HG03457 (cell line): ENCODE data around the gene RNF25.
"Not testable (repeated sequence)": the region's sequence is repeated elsewhere in the genome, so short reads cannot be mapped to it uniquely, and the experiment has no call there.

Experiments
- ATAC-seq: cut with Tn5 transposase; IDR thresholded peaks from one replicate; pipeline ENCODE4 v1.9.1; 2021; ENCODE audit warnings: moderate number of reproducible peaks; ENCODE audit not compliant: unreplicated experiment

RNF25 gene

DNA sequence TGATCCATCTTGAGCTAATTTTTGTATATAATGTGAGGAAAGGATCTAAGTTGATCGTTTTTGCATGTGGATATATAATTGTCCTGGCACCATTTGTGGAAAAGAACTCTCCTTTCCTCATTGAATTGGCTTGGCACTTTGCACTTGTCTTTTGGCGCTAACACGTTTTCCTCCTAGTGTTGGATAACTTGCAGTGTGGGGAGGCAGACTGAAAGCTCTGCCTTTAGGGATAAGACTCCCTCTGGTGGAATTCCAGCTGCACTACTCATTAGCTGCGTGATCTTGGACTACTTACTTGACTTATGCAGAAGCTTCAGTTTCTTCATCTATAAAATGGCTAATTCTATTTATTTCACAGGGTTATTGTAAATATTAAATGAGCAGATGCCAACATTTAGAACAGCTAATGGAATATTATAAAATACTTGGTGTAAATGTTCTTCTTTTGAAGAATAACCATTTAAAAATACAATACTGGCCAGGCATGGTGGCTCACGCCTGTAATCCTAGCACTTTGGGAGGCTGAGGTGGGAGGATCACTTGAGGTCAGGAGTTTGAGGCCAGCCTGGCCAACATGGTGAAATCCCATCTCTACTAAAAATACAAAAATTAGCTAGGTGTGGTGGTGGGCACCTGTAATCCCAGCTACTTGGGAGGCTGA is 15.7 kb upstream of the RNF25 start:
- not testable (repeated sequence) for ATAC-seq

DNA sequence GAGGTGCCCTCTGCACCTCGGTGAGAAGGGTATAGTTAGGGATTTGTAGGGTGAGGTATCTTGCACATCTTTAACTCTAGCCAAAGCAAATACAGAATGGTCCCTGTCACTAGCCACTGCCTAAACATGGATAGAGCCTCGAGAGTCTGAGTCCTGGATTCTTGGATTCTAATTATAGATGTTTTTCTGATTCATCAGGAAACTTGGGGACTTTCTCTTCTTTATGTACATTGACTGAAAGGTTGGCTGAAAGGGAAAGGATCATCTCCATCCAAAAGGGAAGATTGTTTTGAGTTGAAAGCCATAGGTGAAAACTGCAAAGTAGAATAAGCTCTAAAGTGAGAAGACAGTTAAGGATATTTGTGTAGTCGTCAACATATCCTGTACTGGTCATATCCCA is 8.3 kb upstream of the RNF25 start:
- ATAC-seq = no peak

GRCh38 chr2:218679119-218679518 is 7.3 kb upstream of the RNF25 start:
- no peak for ATAC-seq

- ATAC-seq = no peak
Measured at GRCh38 chr2:218671097-218671653, 627 bp downstream of the RNF25 start.

DNA sequence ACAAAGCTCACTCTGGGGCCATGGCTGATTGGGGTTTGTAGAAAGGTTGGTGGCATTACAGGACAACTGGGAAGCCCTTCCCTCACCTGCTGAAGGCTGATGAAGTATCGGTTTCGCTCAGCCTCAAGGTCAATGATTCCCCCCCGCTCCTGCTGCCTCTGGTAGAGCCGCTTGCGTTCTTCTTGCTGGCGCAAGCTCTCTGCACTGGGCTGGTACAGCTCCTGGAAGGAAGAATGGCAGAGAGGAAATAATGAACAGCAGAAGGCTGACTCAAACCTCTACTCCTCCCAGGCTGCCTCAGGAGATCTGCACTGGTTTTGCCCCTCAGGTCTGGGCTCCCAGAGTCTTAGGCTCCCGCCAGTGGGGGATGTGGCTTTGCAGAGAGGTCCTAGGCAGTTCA is 7.1 kb downstream of the RNF25 start:
- no peak for ATAC-seq

- no peak for ATAC-seq
Measured at GRCh38 chr2:218663901-218664300, 7.9 kb downstream of the RNF25 start.

DNA sequence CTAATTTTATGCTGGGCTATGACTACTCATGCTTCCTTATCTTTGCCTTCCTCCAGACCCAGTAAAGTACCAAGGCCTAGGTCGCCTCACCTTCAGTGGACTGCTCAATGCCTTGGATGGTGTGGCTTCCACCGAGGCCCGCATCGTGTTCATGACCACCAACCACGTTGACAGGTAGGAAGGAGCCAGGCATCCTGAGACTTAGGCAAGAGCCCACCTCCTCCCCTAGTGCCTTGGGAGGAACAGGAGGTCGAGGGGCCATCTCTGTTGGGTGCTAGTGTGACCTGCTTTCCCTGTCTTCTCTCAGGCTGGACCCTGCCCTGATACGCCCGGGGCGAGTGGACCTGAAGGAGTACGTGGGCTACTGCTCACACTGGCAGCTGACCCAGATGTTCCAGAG is 9.0 kb downstream of the RNF25 start:
- ATAC-seq = no peak

- no peak for ATAC-seq
Measured at GRCh38 chr2:218662377-218662776, 9.4 kb downstream of the RNF25 start.

- no peak for ATAC-seq
Measured at GRCh38 chr2:218659988-218660358, 11.8 kb downstream of the RNF25 start.

DNA sequence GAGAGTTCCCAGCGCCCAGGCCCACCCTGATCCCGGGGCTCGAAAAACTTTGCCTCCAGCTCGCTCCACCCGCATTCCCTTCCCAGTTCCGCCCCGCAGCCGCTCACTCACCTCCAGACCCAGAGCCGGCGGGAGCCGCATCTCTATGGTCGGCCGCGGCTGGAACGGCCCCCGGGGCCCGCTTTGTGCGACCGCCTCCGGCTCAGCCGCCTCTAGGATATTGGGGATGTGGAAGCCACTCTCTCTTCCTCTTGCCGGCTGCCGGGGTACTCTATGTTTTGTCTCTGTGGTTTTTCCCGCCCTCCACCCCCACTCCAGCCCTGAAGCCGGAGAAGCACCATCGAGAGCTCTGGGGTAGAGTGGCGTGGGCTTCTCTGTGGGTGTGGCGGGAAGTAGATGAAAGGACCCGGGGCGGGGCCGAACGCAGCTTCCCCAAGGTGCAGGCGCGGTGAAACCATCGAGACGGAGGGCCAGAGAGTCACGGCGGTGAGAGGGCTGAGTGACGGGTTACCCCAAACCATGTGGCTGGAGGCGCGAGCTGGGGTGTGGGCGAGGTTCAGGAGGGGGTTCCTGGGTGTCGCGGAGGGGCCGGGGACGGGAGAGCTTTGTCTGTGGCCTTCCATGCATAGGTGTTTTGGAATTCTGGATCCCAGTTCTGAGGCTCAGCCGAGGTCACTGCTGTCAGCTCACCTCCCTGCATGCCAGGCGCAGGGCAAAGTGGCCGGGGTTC is 12.4 kb downstream of the RNF25 start, which contains the start of the genes BCS1L and ZNF142:
Gene BCS1L, plus strand, starts transcription at position 426 of the 730 bp plus-strand sequence. CDS start 1,305 bp downstream, outside the sequence.
Gene ZNF142, minus strand, starts transcription at position 366 of the 730 bp plus-strand sequence. CDS start 3,194 bp downstream, outside the sequence.
- peak; percentile 86 for ATAC-seq

DNA sequence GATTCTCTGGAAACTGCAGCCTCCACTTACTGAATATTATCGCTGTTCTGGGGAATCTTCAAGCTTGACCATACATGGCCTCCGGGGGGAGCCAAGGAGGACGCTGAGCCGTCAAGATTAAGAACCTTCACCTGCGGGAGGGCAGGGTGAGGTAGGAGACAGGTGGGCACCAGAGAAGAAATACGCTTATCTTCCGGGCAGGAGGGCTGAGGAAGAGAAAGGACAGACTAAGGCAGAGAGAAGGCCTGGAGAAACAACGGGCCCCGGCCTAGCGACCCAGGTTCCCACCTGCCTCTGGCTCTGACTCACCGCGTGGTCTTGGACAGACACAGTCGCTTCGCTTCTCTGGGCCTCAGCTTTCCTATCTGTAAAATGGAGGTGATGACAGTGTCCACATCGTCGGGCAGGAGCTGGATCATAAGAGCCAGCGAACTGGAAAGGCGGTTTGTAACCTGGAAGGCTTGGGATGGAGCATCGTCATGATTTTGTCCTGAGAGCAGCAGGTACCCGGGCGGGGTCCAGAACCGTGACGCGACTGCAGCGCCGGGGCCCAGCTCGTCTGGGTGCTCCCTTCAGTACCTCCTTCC is 13.0 kb downstream of the RNF25 start:
- peak; percentile 9 for ATAC-seq

GRCh38 chr2:218655751-218656150 is 16.1 kb downstream of the RNF25 start:
- ATAC-seq = no peak

GRCh38 chr2:218648787-218649100 is 23.1 kb downstream of the RNF25 start:
- no peak for ATAC-seq

DNA sequence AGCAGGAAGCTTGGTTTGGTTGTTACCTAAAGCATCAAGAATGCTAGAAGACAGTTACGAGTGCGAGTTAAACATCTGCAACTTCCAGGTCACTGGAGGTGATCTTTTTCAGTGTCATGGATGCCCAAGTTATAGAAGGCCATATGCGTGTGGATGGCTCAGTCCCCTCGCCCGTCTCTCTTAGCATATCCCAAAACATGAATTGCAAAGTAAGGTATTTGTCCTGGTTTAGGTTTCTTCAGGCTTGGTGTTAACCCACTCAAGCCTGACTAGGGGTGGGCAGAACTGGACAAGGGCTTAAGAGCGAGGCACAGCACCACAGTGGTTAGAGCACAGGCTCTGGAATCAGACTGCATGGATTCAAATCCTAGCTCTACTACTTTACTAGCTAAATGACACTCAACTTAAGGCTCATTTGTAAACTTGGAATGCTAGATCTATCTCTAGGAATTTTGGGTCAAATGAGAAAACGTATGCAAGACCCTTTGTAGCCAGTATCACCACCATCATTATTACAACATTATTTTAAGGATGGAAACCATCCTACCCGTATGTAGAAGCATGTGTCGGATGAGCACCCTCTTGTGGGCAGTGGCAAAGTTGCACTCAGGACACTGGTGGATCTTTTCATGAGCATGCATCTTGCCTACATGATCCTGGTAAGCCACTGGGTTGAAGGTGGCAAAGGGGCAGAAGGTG is 23.6 kb downstream of the RNF25 start:
- no peak for ATAC-seq

GRCh38 chr2:218645126-218645525 is 26.7 kb downstream of the RNF25 start:
- ATAC-seq = no peak

GRCh38 chr2:218644721-218645120 is 27.1 kb downstream of the RNF25 start:
- ATAC-seq = no peak

- no peak for ATAC-seq
Measured at GRCh38 chr2:218643751-218644310, 28.0 kb downstream of the RNF25 start.

GRCh38 chr2:218642786-218643185 is 29.0 kb downstream of the RNF25 start:
- ATAC-seq = no peak

- ATAC-seq = no peak
Measured at GRCh38 chr2:218642121-218642656, 29.6 kb downstream of the RNF25 start.

DNA sequence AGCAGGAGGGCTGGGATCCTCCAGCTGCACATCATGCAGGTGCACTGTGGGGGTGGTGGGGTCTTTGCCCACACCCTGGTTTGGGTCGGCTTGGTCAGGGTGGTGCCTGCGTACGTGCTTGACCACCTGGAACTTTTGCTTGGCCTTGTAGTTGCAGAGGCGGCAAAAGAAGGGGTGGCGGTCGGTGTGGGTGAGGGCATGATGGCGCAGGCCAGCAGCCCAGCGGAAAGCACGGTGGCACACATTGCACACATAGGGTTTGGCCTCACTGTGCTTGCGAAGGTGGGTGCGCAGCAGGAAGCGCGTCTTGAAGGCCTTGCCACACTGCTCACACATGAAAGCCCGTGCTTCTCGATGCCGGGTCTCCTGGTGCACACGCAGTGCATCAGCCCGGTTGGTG is 33.4 kb downstream of the RNF25 start:
- no peak for ATAC-seq

GRCh38 chr2:218635719-218636118 is 36.1 kb downstream of the RNF25 start:
- no peak for ATAC-seq
